Tibial artery (tissue), 4 donors: ENCODE results near the gene OGFOD2.

Experiments
- DNase-seq, 2 donors: peaks; one replicate each; pipeline ENCODE4 v3.0.0-alpha.2; 2019
- H3K27ac ChIP-seq, 2 donors: fragments of 200-600 bp; sonication (generic) in 1 of 2; 1 replicate in 1 of 2; 2 replicates in 1 of 2; pipeline ENCODE4 v1.5.1; 2018 to 2019; ENCODE audit warnings: mild to moderate bottlenecking in 1 of 2
- H3K27me3 ChIP-seq, 2 donors: fragments of 200-600 bp; sonication (generic) in 1 of 2; one replicate each; pipeline versions ENCODE4 v1.5.1 to v1.6.0; 2016 to 2019
- H3K36me3 ChIP-seq, 3 donors: fragments of 200-600 bp; sonication (generic) in 2 of 3; one replicate each; pipeline ENCODE4 v1.5.1; 2016 to 2019; ENCODE audit warnings: mild to moderate bottlenecking in 2 of 3
- H3K4me1 ChIP-seq, 4 donors: fragments of 200-600 bp; sonication (generic) in 2 of 4; 1 replicate in 3 of 4; 2 replicates in 1 of 4; pipeline ENCODE4 v1.5.1; 2016 to 2019
- H3K4me3 ChIP-seq, 2 donors: fragments of 200-600 bp; sonication (generic) in 1 of 2; 1 replicate in 1 of 2; 2 replicates in 1 of 2; pipeline ENCODE4 v1.5.1; 2018 to 2019; ENCODE audit warnings: mild to moderate bottlenecking in 2 of 2
- H3K9me3 ChIP-seq, 3 donors: fragments of 200-600 bp; sonication (generic) in 1 of 3; one replicate each; pipeline ENCODE4 v1.5.1; 2016 to 2019
- CTCF ChIP-seq, 2 experiments: fragments of 200-600 bp in 1 of 2; fragments of 450-650 bp in 1 of 2; IDR thresholded peaks; one replicate each; pipeline ENCODE4 v1.5.1; 2017 to 2019; ENCODE audit warnings: antibody characterized with exemption in 2 of 2, mild to moderate bottlenecking in 1 of 2, moderate library complexity in 1 of 2
- intact Hi-C: fragments of 100-400 bp; cut with DNase I; formaldehyde crosslinking; loops from one replicate; pipeline ENCODE4 v1.15.0; 2023; ENCODE audit warnings: low total_unique reads

Gene OGFOD2

DNA sequence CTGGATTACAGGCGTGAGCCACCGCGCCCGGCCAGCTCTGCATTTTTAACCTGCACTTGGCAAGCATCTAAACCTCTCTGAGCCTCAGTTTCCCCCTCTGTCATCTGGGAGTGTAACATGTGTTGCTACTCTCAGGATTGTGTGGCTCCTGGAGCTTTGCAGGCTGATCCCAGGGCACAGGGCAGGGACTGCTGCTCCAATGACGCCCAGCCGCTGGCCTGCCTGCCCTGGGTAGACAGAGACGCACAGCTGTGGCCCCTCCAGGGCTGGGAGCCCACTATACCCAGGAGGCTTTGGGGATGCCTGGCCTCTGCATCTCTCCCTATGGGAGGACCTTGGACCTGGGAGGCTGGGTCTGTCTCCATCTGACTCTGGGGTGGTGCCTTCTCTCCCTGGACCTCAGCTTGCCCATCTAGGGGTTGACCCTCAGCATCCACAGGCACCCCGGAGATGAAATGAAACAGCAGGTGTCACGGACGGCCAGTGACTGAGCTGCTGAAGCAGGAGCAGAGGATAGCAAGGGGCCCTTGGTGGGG, 19.2 kb downstream of the OGFOD2 start:
- Histone ChIP-seq H3K27ac (no peak overlapping the region), H3K27me3 (no peaks in the 10 kb centered on the region), H3K4me3 (no peak overlapping the region), H3K36me3 (peaks cover 0 to 26% (median 8%) of the 10 kb centered on the region in 3 donors), H3K9me3 (no peaks in the 10 kb centered on the region), H3K4me1 (peaks cover 0 to 14% (median 0%) of the 10 kb centered on the region in 4 donors)
- intact Hi-C loops: no loop called here
- no peak for DNase-seq
- no peak for TF ChIP-seq CTCF (IDR thresholded peaks at IDR 0.05)

- H3K36me3 ChIP-seq: peaks cover 0 to 29% (median 8%) of the 10 kb centered on the region in 3 donors
- intact Hi-C loops: no loop called here
- no peaks in the 10 kb centered on the region for H3K9me3 ChIP-seq
- no peak overlapping the region for H3K4me3 ChIP-seq
- no peak for TF ChIP-seq CTCF (IDR thresholded peaks at IDR 0.05)
- H3K4me1 ChIP-seq: peaks cover 0 to 14% (median 0%) of the 10 kb centered on the region in 4 donors
- H3K27me3 ChIP-seq: no peaks in the 10 kb centered on the region
- no peak overlapping the region for H3K27ac ChIP-seq
- DNase-seq: peak in 1 of 2 donors; percentile 59
Measured at GRCh38 chr12:122994781-122995502, 19.9 kb downstream of the OGFOD2 start.

DNA sequence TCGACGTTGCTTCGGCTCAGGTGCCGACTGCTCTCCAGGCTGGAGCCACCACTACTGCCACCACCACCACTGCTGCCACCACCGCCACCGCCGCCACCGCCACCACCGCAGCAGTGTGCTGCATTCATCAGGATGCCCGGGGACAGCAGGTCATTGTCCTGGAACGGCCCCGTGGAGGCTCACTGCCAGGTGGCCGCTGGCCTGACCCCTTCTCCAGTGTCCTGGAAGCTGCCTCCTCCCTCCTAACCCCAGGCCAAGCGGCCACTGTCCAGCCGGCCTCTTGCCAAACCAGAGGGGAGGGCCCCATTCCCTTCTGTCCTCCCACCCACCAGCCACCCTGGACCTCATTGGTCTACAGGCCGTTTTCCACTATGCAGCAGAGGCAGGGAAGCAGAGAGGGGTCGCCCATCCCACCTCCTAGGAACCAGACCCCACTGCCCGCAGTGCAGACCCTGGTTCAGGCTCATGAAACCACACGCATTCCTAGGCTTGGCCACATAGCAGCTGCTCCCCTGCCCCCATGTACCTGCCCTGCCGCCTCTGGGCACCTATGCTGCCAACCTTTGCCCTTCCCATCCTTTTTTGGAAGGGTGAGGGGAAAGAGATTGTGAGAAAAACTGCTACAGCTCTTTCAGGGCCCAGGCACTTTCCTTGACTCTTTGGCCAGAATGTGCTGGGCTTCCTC, 20.6 kb downstream of the OGFOD2 start:
- no peak for TF ChIP-seq CTCF (IDR thresholded peaks at IDR 0.05)
- H3K4me1 ChIP-seq: peaks cover 0 to 14% (median 0%) of the 10 kb centered on the region in 4 donors
- DNase-seq: peak in 1 of 2 donors; percentile 62
- H3K9me3 ChIP-seq: no peaks in the 10 kb centered on the region
- intact Hi-C loops: no loop called here
- no peak overlapping the region for H3K27ac ChIP-seq
- no peaks in the 10 kb centered on the region for H3K27me3 ChIP-seq
- no peak overlapping the region for H3K4me3 ChIP-seq
- H3K36me3 ChIP-seq: peaks cover 0 to 31% (median 4%) of the 10 kb centered on the region in 3 donors

- intact Hi-C loops: no loop called here
- Histone ChIP-seq H3K27ac (no peak overlapping the region), H3K27me3 (no peaks in the 10 kb centered on the region), H3K36me3 (peaks cover 0 to 32% (median 4%) of the 10 kb centered on the region in 3 donors), H3K9me3 (no peaks in the 10 kb centered on the region), H3K4me1 (peaks cover 0 to 14% (median 0%) of the 10 kb centered on the region in 4 donors), H3K4me3 (no peak overlapping the region)
- TF ChIP-seq CTCF (IDR thresholded peaks at IDR 0.05): no peak
- no peak for DNase-seq
Measured at GRCh38 chr12:122996188-122996601, 21.2 kb downstream of the OGFOD2 start.

- TF ChIP-seq CTCF (IDR thresholded peaks at IDR 0.05): no peak
- Histone ChIP-seq H3K27me3 (no peaks in the 10 kb centered on the region), H3K27ac (no peak overlapping the region), H3K4me1 (peaks cover 0 to 14% (median 0%) of the 10 kb centered on the region in 4 donors), H3K36me3 (peaks cover 0 to 26% (median 4%) of the 10 kb centered on the region in 3 donors), H3K9me3 (no peaks in the 10 kb centered on the region), H3K4me3 (no peak overlapping the region)
- no peak for DNase-seq
- intact Hi-C loops: no loop called here
Measured at GRCh38 chr12:122996621-122997342, 21.7 kb downstream of the OGFOD2 start.
